Fibroblast of lung (primary cell): ENCODE results near the gene CHST13. TPM values are rescaled to one million over a fixed set of nuclear protein-coding genes. Genes with fewer than 3 reads are reported as not detected.

ENCODE experiments used
- DNase-seq, 2 donors: peaks; one replicate each; pipeline versions ENCODE4 v3.0.0 to v3.0.0-alpha.2; 2010; ENCODE audit warnings: low read depth in 2 of 2
- H2AFZ ChIP-seq: 2 replicates; pipeline ENCODE4 v1.5.1; 2012; ENCODE audit warnings: low read length, control low read depth, inconsistent platforms
- H3K27ac ChIP-seq: 2 replicates; pipeline ENCODE4 v1.5.1; 2011; ENCODE audit warnings: low read length, control low read depth; ENCODE audit not compliant: insufficient read depth
- H3K27me3 ChIP-seq: 2 replicates; pipeline ENCODE4 v1.5.1; 2011; ENCODE audit warnings: mild to moderate bottlenecking, low read length; ENCODE audit not compliant: control insufficient read depth, insufficient read depth
- H3K36me3 ChIP-seq: 2 replicates; pipeline ENCODE4 v1.5.1; 2011; ENCODE audit warnings: low read length; ENCODE audit not compliant: control insufficient read depth, insufficient read depth
- H3K4me1 ChIP-seq: 2 replicates; pipeline ENCODE4 v1.5.1; 2011; ENCODE audit warnings: low read length; ENCODE audit not compliant: control insufficient read depth, insufficient read depth; ENCODE audit errors: extremely low read depth
- H3K4me2 ChIP-seq: 2 replicates; pipeline ENCODE4 v1.5.1; 2011; ENCODE audit warnings: low read length, control low read depth; ENCODE audit not compliant: insufficient read depth; ENCODE audit errors: extremely low read depth
- H3K4me3 ChIP-seq, 4 experiments: fragments of 200-600 bp in 1 of 4; sonication (generic) in 1 of 4; replicated peaks in 1 of 4; 2 replicates each; pipeline ENCODE4 v1.5.1; 2011 to 2016; ENCODE audit warnings: low read length in 4 of 4, low read depth in 3 of 4, mild to moderate bottlenecking in 3 of 4, control low read depth in 2 of 4, inconsistent platforms in 1 of 4, mixed read lengths in 1 of 4; ENCODE audit not compliant: insufficient read depth in 1 of 4; ENCODE audit errors: control extremely low read depth in 1 of 4
- H3K79me2 ChIP-seq: 2 replicates; pipeline ENCODE4 v1.5.1; 2012; ENCODE audit warnings: mild to moderate bottlenecking, low read length, inconsistent platforms; ENCODE audit not compliant: control insufficient read depth, insufficient read depth
- H3K9ac ChIP-seq: 2 replicates; pipeline ENCODE4 v1.5.1; 2011; ENCODE audit warnings: mild to moderate bottlenecking, low read length, control low read depth; ENCODE audit not compliant: insufficient read depth
- H3K9me3 ChIP-seq: 2 replicates; pipeline ENCODE4 v1.5.1; 2012; ENCODE audit warnings: low read depth, low read length; ENCODE audit not compliant: control insufficient read depth, insufficient read depth
- H4K20me1 ChIP-seq: 2 replicates; pipeline ENCODE4 v1.5.1; 2011; ENCODE audit warnings: low read length; ENCODE audit not compliant: control insufficient read depth, insufficient read depth; ENCODE audit errors: extremely low read depth
- EZH2 ChIP-seq: IDR thresholded peaks from 2 replicates; pipeline ENCODE4 v1.5.1; 2012; ENCODE audit warnings: low read length, control low read depth, mild to moderate bottlenecking; ENCODE audit errors: missing control alignments
- polyA plus RNA-seq, 2 donors: library from polyadenylated mRNA; depleted of rRNA in 1 of 2; stranded (reverse) in 1 of 2; unstranded in 1 of 2; fragments of >200 nt; gene quantifications; 2 replicates each; pipeline ENCODE4 v1.2.1, GENCODE V29; 2011 to 2012; ENCODE audit warnings: missing spikeins in 1 of 2
- total RNA-seq: library from RNA; depleted of rRNA; stranded (reverse); fragments of >200 nt; gene quantifications from 2 replicates; pipeline ENCODE4 v1.2.1, GENCODE V29; 2014
- TF ChIP-seq, protein P1 (sequence below), 2 donors: IDR thresholded peaks in 1 of 2; conservative IDR thresholded peaks in 1 of 2; 1 replicate in 1 of 2; 2 replicates in 1 of 2; pipeline ENCODE4 v1.5.1; 2011 to 2012; ENCODE audit warnings: low read length in 2 of 2, control low read depth in 1 of 2, inconsistent platforms in 1 of 2, low read depth in 1 of 2, mild to moderate bottlenecking in 1 of 2

CHST13 gene
- total and polyA plus RNA-seq, 2 donors (not counting 1 experiment from before 2014, with no cell fraction given), result under 0.01 TPM; not detected in 1

DNA sequence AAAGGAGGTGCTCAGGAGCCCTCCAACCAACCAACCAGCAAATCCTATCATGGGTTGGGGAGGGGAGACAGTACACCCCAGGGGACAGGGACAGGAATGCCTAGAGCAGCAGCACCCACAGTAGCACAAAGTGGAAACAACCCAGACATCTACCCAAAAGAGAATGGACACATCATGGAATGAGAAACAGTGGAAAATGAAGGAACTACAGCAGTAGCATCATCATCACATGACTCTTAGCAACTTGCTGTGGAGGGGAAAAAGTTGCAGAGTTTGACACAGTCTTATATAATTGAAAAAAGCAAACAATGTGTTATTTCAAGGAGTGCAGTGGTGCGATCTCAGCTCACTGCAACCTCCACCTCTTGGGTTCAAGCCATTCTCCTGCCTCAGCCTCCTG lies 23.8 kb downstream of the CHST13 start:
- no peak overlapping the region for H3K27ac ChIP-seq
- H3K4me3 ChIP-seq, result no peak overlapping the region
- DNase-seq, result no peak
- H3K4me2 ChIP-seq, result no peak overlapping the region
- no peaks in the 10 kb centered on the region for H3K9me3 ChIP-seq
- TF ChIP-seq, protein P1, sequence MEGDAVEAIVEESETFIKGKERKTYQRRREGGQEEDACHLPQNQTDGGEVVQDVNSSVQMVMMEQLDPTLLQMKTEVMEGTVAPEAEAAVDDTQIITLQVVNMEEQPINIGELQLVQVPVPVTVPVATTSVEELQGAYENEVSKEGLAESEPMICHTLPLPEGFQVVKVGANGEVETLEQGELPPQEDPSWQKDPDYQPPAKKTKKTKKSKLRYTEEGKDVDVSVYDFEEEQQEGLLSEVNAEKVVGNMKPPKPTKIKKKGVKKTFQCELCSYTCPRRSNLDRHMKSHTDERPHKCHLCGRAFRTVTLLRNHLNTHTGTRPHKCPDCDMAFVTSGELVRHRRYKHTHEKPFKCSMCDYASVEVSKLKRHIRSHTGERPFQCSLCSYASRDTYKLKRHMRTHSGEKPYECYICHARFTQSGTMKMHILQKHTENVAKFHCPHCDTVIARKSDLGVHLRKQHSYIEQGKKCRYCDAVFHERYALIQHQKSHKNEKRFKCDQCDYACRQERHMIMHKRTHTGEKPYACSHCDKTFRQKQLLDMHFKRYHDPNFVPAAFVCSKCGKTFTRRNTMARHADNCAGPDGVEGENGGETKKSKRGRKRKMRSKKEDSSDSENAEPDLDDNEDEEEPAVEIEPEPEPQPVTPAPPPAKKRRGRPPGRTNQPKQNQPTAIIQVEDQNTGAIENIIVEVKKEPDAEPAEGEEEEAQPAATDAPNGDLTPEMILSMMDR (conservative IDR thresholded peaks at IDR 0.05 in 1 of 2, IDR thresholded peaks at IDR 0.05 in 1 of 2; ENCODE audit: low read depth in 1 of 2, low read length in 2 of 2), result no peak
- TF ChIP-seq EZH2, result no peak
- no peak overlapping the region for H2AFZ ChIP-seq
- H3K36me3 ChIP-seq, result no peaks in the 10 kb centered on the region
- no peak overlapping the region for H3K9ac ChIP-seq
- no peaks in the 10 kb centered on the region for H3K79me2 ChIP-seq
- no peaks in the 10 kb centered on the region for H4K20me1 ChIP-seq
- H3K4me1 ChIP-seq, result no peaks in the 10 kb centered on the region
- H3K27me3 ChIP-seq, result peaks cover 15% of the 10 kb centered on the region

DNA sequence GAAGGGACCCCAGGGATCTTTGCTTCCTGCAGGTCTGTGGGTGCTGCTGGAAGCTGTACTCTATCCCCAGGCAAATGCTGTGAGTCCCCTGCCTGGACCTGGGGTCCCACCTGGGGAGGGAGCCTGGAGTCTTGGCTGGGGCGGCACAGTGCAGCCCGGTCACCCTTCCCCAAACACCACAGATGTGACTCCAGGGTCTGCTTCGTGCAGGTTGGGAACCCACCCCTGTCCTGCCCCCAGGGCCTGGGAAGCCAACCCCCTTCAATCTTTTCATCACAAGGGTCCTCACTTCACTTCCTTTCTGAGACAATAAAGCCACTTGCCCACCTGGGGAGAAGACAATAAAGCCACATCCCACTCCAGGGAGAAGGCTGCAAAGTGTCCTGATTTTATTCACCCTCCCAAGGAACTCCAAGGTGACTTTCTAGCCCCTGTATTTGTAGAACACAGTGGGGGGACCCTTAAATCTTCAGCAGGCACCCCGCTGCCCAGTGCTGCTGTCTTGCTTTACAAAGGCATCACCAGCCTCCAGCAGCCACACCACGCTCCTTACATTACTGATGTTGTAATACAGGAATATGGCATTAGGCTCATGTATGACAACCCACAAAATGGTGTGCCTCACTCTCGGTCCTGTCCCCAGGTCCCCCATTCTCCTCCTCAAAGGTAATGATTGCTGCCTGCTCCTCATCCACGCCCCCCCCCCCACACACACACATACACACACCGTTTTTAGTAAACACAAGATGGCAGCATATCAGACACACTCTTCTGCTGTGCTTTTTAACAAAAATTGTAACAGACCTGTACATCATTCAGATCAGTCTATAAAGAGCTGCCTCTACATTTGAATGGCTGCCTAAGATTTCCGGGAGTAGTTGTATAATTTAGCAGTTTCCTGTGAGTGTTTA lies 24.9 kb downstream of the CHST13 start:
- TF ChIP-seq, protein P1 (conservative IDR thresholded peaks at IDR 0.05 in 1 of 2, IDR thresholded peaks at IDR 0.05 in 1 of 2; ENCODE audit: low read depth in 1 of 2, low read length in 2 of 2), result no peak
- TF ChIP-seq EZH2, result no peak
- Histone ChIP-seq H3K27ac (no peak overlapping the region), H3K27me3 (peaks cover 15% of the 10 kb centered on the region), H3K79me2 (no peaks in the 10 kb centered on the region), H3K9me3 (no peaks in the 10 kb centered on the region), H3K4me1 (no peaks in the 10 kb centered on the region), H3K4me3 (no peak overlapping the region), H3K9ac (no peak overlapping the region), H3K4me2 (no peak overlapping the region), H2AFZ (no peak overlapping the region), H3K36me3 (no peaks in the 10 kb centered on the region), H4K20me1 (no peaks in the 10 kb centered on the region)
- no peak for DNase-seq

DNA sequence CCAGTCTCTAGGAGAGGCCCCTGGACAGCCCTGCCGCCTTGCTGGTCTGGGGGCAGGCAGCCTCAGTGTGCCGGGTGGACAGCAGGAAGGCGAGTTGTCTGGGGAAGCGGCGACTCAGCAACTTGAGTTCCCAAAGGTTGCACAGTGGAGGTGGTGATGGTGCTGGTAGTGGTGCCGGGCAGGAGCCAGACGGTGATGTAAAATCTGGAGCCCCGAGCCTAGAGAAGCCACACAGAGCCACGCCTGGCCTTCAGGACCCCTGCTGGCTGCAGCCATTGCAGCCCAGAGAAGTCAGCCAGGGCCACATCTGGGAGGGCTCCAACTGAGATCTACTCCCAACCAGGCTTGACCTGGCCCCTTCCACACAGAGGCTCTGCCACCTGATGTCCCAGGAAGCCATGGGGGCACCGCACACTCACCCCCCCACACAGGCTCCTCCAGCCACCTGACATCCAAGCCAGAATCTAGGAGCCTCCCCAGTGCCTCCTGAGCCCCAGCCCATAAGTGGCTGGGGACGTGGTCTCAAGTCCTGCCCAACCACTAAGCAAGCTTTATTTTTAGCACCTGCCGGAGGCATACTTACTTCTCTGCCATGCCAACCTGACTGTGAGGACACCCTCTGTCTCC lies 26.0 kb downstream of the CHST13 start:
- no peak for DNase-seq
- Histone ChIP-seq H3K79me2 (no peaks in the 10 kb centered on the region), H3K36me3 (no peaks in the 10 kb centered on the region), H3K9me3 (no peaks in the 10 kb centered on the region), H3K4me2 (no peak overlapping the region), H2AFZ (no peak overlapping the region), H3K27ac (no peak overlapping the region), H3K4me1 (no peaks in the 10 kb centered on the region), H3K9ac (no peak overlapping the region), H3K27me3 (peaks cover 15% of the 10 kb centered on the region), H3K4me3 (no peak overlapping the region), H4K20me1 (no peaks in the 10 kb centered on the region)
- TF ChIP-seq, protein P1 (conservative IDR thresholded peaks at IDR 0.05 in 1 of 2, IDR thresholded peaks at IDR 0.05 in 1 of 2; ENCODE audit: low read depth in 1 of 2, low read length in 2 of 2), result no peak
- no peak for TF ChIP-seq EZH2
